COLO829 (cell line): ENCODE measurements around the gene ALCAM.

Experiments used
- DNase-seq: peaks from one replicate; pipeline ENCODE4 v3.0.0; 2012; ENCODE audit warnings: low spot score

Gene ALCAM

DNA sequence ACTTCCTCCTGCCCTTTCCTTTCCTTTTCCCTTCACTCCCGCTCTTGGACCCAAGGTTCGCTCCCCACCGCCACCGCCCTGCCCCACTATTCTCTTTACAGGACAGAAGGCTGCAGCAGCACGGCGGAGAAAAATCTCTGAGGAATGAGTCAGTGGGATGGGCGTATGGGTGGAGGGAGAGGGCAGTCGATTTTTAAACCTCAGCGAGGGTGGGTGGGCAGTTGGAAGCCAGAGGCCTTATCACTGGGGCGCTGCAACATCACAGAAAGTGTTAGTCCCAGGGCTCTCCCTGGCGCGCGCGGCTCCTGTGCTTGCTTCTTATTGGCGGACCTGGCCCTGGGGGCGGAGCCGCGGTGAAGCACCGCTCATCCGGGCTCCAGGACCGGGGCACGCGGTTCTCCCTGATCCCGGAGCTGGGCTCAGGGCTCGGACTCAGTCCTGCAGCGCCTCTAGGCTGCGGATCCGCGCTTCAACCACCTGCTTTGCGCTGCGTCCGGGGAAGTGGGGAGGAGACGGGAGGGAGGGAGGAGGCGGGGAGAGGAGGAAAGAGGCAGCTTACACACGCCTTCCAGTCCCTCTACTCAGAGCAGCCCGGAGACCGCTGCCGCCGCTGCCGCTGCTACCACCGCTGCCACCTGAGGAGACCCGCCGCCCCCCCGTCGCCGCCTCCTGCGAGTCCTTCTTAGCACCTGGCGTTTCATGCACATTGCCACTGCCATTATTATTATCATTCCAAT is at the start of gene ALCAM:
ALCAM (plus strand) TSS at position 584 of the 737 bp plus-strand sequence.
- peak; percentile 83 for DNase-seq

DNA sequence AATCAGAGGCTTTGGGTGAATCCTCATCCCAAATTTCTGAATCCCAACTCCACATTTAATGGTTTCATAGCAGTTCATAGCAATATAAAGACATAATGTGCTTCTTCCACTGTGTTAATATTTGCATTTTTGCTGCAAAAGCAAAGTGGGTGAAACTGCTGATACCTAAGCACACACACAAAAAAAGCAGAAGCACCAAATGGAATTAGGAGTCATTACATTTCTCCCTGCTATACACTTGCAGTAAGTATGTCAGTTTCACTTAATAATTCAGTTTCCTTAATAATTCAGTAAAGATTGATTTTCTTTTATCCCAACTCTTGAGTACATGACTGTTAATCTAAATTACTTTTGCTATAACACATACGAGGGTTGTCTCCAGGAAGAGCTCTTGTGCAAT is 48.9 kb upstream of the ALCAM start:
- DNase-seq = no peak

DNA sequence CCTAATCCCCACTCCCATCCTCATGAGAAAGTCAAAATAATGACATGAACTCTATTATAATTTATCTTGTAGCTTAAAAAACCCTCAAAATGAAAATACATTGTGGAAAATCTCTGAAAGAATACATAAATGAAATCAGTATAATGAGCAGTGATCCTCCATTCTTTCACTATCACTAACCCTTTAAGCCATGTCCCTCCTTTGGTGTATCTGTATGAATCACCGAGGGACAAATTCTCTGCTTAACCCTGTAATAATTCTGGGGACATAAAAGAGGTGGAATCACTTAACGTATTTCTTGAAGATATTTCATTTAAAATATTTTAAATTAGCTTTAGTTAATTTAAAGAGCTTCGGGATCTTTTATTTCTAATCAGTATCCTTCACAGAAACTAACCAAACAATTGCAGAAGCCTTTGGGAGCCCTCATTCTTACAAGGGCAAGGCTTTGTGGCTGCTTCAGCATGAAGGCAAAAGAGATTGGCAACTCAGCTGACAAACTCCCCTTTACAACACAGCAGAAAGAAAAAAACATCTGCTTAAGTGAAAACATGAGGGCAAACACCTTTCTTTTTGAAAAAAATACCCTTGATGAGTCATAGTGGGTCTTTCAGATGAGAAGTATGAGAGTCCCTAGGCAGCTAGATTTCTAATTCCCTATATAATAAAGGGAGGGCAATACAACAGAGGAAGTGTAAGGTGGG is 44.0 kb upstream of the ALCAM start:
- no peak for DNase-seq

DNA sequence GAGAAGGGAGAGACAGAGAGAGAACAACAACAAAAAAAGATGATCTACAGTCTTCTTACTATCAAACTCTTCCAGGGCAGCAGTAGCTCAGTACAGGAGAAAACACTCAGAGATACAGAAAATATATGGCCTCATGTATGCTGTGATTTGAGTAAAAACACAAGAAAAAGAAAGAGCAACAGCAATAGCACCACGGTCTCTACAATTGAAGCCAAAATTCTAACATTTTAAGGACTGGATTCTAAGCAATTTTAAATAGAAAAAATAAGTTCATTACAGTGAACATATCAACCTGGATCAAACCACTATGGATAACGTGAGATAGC is 43.5 kb upstream of the ALCAM start:
- no peak for DNase-seq

DNA sequence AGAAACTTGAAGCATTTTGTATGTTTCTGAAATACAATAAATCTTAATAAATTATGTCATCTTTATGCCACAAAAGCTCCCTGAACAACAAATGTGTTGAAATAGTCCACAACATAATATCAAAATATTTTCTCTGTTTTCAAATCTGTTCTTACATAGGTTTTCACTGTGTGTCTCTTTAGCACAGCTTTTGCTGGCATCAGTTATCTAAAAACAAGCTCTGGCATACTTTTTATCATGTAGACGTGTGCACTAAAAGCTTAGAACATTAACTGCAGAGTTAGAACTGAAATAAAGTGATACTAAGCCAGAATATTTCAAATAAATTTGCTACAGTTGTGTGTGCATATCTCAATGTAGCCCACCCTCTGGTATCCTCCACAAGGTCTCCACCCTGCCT is 41.8 kb upstream of the ALCAM start:
- DNase-seq = no peak

DNA sequence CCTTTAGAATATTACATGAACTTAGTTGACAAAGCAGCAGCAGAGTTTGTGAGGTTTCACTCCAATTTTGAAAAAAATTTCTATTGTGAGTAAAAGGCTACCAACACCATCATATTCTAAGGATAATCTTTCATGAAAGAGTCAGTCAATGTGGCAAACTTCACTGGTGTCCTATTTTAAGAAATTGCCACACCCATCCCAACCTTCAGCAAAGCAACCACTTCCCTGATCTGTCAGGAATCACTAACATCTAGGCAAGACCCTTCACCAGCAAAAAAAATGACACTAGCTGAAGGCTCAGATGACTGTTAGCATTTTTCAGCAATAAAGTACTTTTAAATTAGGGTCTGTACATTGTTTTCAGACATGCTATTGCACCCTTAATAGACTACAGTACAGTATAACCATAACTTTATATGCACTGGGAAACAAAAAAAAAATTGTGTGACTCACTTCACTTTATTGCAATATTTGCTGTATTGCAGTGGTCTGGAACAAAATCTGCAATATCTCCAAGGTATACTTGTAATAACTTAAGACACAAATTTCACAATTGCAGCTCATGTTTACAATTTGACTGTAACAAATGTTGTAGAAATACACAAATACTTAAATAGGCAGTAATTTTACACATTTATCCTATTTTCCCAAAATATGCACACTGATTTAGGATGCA is 38.9 kb upstream of the ALCAM start:
- no peak for DNase-seq

DNA sequence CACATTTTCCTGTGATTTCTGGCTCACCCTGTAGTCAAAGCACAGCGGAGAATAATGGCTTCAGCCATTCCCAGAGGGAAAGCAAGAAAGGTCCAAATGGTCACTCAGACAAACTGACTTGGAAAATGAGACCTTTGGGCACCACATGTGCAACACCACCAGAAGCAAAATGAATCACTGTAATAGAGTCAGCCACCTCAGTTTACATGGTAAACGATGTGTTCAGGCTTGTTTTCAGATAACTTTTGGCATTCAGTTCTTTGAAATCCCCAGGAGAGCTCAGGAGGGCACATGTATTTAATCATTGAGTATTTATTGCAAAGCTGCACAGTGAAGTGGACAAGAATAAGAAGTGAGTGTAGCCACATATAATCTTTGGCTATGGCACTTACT is 38.4 kb upstream of the ALCAM start:
- DNase-seq = no peak

DNA sequence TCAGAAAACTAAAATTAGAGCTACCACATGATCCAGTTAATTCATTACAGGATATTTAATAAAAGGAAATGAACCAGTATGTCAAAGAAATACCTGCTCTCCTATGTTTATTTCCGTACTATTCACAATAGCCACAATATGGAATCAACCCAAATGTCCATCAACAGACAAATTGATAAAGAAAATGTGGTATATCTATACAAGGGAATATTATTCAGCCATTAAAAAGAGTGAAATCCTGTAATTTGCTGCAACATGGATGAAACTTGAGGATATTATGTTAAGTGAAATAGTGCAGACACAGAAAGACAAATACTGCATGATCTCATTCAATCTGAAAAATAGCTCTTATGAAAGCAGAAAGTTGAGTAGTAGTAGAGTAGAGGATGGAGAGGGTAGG is 33.7 kb upstream of the ALCAM start:
- DNase-seq = no peak

DNA sequence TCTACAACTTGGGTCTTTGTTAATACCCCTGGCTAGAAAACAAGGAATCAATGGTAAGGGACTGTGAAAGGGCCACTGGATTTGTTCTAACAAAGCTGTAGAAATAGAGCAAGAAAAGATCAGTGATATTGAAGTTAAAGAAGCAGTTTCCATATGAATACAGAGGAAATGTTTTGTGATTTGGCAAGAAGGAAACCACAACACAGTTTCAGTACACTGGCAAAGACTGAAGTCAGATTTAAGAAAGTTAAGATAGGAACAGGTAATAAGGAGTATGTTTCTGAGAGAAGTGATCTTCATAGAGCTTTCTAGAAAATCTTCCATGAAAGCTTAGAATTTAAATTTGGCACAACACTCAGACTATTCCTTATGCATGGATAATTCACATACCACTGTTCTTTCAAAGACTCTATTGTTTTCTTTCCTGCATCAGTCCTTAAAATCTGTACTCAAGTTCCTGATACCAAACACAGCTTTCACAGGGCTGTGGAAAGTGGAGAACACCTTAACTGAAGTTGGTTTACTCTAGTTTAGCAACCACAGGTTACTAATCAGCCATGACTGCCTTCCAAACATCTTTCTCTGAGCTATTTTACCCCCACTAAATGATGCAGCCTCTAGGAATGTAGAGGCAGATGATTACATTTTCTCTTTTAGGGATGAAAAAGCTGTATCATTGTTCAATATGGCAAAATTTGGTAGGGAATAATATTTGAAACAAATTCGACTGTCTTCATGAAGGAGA is 32.4 kb upstream of the ALCAM start:
- DNase-seq = no peak

DNA sequence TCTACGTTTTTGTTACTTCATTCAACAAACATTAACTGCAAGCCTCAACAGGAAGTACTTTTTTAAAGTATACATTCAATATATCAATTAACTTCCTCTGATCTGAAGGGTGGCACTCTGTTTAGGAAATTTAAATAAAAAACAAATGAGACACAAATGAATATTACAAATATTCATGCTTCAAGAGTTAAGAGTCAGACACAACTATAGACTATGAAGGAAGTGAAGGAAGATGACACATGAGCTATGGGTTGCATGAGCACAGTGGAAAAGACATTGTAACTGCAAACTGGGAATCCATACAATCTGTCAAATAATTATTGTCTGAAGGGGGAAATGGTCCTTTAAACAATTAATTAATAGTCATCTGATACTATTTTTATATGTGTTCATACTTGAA is 26.8 kb upstream of the ALCAM start:
- no peak for DNase-seq

DNA sequence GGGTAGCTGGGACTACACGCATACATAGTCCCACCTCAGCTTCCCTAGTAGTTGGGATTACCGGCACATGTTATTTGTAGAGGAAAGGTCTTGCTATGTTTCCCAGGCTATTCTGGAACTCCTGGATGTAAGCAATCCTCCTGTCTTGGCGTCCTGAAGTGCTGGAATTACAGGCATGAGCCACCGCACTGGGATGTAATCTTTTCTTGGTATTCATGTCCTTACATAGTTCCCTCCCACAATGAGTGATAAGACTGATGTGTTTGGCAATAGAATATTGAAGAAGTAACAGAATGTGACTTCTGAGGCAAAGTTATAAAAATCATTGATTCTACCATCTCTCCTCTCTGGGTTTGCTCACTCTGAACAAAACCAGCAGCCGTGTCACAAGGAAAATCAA is 22.7 kb upstream of the ALCAM start:
- DNase-seq = no peak

DNA sequence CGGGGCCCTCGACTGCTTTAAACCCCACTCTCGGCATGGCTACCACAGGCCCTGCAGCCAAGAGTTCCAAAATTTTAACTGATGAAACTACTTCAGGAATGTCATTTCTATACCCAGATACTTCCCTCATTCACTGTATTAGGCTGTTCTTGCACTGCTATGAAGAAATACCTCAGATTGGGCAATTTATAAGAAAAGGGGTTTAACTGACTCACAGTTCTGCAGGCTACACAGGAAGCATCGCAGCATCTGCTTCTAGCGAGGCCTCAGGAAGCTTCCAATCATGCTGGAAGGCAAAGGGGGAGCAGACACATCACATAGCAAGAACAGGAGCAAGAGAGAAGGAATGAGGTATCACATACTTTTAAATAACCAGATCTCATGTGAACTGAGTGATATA is 21.6 kb upstream of the ALCAM start:
- no peak for DNase-seq

DNA sequence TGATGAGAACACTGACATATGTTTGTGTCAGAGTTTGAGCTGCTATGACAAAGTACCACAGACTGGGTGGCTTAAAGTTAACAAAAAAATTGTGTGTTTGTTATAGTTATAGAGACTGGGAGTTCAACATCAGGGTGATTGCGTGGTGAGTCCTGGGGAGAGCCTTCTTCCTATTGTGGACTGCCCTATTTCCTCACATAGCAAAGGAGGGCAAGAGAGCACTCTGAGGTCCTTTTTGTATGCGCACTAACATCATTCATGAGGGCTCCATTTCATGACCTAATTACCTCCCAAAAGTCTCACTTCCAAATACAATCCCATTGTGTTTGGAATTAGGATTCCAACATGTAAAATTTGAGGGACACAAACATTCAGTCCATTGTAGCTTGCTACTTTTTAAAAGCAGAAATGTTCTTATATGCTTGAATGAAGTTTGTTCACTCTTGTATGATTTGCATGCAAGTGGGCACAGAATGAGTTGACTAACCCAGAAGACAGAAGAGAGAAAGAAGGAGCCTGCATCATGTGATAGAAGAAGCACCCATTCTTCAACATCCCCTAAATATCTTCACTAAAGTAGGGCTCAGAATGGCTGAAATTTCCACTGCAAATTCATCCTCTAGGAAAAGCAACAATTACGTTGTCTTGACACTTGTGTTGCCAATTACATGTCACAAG is 18.9 kb upstream of the ALCAM start:
- no peak for DNase-seq

DNA sequence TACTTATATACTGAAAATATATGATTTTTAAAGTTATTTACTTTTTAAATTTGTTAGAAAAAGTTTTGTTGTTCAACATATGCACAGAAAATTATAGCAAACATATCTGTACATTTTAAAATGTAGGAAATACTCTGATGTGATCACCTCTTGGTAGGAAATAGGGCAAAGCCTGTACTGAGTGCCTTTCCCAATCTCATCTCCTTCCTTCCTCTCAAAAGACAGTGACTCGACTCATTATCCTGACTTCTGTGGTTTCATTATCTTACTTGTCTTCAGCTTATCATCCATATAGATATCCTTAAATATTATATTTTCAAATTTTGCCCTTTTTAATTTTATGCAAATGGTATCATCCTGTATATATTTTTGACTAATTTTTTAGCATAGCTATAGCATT is 18.4 kb upstream of the ALCAM start:
- no peak for DNase-seq

DNA sequence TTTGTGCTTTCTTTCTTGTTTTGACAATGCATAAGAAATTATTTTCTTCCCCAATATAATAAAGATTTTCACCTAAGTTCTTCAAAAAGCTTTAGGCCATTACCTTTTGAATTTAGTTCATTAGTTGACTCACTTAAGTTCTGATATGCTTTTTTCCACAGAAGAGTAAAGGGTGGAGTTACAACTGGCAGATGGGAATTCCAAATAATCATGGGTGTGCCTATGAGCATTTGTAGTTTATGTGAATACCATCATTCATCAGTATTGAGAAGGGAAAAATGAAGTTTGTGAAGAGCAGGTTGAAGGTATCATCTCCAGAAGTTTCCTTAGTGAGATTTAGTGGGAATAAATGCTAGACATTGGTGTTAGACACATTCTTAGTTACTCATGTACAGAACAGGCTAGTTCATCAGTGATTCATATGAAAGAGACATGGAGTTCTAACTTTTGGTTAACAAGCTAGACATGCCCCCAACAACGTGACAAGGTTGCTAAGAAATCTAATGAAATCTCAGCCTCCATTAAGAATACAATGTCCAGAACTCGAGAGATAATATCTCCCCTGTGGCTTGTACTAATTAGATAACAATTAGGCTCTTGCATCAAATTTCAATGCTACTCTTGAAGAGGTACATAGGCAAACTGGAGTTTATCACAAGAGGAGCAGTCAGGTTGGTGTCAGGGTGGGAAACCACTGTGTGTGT is 16.9 kb upstream of the ALCAM start:
- DNase-seq = no peak

DNA sequence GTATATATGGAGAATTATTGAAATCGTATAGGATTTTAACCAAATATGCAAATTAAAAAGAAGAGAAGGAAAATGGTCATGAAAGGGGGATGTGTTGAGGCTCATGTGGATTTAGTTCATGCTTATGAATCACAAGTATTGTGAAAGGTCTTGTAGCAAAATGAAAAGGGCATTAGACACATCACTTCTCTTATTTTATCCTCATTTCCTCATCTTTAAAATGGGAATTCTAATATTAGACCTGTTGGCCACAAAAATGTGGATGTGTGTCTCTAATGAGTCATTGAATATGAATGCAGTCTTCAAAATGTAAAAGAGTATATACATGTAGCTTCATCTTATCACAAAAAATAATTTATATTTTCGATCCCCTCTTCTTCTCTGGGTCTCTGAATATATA is 14.9 kb upstream of the ALCAM start:
- peak; percentile 65 for DNase-seq

DNA sequence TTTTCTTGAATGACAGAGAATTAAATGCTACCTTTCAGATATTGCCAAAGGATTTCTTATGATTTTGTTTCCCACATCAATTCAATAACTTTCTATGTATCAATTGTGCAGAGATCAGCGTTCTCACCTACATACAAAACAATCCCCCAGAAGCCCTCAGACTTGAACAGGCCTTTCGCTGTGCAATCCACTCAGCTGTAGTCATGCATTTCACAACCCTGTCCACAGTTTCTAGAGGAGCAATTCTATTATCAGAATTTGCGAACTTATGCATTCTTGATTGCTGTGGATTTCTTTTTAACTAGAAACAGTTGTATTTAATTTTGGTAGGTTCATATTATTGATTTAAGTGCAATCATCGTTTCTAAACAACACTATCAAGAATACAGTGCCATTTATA is 13.7 kb upstream of the ALCAM start:
- DNase-seq = no peak

DNA sequence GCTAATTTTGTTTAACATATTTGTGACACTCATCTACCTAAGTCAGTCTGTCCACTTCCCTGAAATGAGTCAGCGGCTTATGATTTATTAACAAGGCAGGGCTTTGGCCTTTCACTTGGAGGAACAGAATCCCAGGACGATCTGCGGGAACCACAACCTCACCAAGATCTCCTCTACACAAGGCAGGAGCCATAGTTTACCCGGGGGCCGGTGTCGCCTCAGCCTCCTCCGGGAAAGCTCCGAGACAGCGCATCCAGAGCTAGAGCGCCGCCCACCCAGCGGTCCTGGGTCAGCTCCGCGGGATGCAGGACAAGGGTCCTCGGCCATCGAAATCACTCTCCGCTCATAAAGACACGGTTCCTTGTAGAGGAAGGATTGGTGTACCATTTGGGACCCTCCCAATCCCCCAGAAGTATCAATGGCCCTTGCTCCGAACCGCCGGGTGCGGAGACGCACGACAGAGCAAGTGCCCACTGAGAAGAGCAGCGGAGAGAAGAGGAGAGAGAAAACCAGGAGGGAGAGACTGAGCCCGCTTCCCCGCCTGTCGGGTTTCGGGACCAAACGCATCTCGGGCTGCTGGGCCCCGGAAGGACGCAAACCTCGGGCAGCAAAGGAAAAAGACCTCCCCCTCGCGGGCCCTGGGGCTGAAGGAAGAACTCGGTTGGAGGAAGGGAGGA is 13.1 kb upstream of the ALCAM start:
- DNase-seq = no peak

DNA sequence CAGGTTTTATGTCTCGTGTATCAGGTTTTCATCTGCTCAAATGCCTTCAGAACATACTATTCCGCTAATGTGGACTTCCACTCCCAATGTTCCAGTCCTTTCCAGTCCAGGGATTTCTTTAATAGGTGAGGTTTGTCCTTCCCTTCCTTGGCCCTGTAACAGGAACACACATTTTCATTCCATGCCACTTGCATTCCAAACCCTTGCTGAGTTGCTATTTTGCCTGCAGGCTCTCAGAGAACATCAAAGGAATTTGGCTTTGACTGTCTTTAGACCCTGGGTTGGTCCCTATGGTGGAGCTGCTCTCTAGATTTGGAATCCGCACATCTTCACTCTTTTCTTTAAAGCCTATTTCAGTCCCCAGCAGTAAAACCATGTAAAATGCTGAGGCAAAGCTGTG is 12.3 kb upstream of the ALCAM start:
- no peak for DNase-seq

DNA sequence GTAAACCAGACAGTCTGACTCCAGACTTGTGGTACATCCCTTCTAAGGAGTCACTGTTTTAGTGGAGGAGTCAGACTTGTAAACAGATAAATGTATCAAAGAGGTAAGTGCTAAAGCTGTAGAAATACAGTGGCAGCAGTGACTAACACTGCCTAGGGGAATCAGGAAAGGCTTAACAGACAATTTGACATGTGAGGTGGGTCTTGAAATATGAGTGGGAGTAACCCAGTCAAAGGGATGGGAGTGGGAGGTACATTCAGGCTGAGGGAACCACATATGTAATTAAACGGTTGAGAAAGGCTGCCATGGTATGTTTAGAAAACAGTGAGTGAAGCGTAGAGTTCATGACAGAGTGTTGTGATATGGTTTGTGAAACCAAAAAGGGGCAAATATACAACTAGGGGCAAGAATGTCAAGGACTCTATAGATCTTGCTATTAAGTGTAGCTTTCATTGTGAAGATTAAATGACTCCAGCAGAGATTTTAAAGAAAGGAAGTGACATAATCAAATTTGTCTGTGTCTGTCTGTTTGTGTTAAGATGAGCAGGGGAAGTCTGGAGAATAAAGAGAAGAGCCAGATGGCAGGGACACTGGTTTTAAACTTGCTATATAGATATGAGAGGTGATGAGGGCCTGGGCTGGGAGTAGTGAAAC is 11.2 kb upstream of the ALCAM start:
- peak; percentile 93 for DNase-seq

DNA sequence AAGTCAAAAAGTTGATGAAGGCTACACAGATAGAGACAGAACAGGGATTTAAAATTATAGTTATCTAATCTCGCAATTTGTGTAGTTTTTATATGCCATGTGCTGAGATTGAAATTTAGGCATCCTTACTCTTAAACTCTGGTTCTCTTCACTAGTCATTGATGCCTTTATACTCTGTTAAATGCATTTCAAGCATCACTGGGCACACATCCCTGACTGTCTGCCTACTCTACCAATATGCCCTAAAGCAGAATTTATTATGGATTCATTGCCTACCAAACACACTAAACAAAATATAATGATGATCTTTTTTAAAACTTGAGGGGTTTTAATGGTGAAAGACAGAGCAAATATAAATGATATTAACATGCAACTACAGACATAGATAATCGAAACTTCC is 10.3 kb upstream of the ALCAM start:
- no peak for DNase-seq
